HCEC 1CT (cell line): ENCODE results near the gene CYB5RL.
"Not testable (repeated sequence)": the region's sequence is repeated elsewhere in the genome, so short reads cannot be mapped to it uniquely, and the experiment has no call there.

Experiments
- DNase-seq: peaks from one replicate; pipeline ENCODE4 v3.0.0-alpha.2; 2017

The CYB5RL gene, protein sequence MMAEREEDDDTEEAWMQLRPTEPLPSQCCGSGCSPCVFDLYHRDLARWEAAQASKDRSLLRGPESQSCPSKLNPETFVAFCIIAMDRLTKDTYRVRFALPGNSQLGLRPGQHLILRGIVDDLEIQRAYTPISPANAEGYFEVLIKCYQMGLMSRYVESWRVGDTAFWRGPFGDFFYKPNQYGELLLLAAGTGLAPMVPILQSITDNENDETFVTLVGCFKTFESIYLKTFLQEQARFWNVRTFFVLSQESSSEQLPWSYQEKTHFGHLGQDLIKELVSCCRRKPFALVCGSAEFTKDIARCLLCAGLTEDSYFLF

DNA sequence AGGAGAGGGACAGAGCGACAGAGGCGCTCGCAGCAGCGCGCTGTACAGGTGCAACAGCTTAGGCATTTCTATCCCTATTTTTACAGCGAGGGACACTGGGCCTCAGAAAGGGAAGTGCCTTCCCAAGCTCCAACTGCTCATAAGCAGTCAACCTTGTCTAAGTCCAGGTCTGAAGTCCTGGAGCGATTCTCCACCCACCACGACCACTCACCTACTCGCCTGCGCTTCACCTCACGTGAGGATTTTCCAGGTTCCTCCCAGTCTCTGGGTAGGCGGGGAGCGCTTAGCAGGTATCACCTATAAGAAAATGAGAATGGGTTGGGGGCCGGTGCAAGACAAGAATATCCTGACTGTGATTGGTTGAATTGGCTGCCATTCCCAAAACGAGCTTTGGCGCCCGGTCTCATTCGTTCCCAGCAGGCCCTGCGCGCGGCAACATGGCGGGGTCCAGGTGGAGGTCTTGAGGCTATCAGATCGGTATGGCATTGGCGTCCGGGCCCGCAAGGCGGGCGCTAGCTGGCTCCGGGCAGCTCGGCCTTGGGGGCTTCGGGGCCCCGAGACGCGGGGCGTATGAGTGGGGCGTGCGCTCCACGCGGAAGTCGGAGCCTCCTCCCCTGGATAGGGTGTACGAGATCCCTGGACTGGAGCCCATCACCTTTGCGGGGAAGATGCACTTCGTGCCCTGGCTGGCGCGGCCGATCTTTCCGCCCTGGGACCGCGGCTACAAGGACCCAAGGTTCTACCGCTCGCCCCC lies at the start of gene CYB5RL, which contains the start of gene MRPL37:
CYB5RL (minus strand) TSS at position 266 of the 754 bp plus-strand sequence. CDS start 4,414 bp downstream, outside the sequence.
MRPL37 (plus strand) TSS at position 403 of the 754 bp plus-strand sequence; CDS start at position 480, 77 bp downstream.
- DNase-seq = peak; percentile 95

DNA sequence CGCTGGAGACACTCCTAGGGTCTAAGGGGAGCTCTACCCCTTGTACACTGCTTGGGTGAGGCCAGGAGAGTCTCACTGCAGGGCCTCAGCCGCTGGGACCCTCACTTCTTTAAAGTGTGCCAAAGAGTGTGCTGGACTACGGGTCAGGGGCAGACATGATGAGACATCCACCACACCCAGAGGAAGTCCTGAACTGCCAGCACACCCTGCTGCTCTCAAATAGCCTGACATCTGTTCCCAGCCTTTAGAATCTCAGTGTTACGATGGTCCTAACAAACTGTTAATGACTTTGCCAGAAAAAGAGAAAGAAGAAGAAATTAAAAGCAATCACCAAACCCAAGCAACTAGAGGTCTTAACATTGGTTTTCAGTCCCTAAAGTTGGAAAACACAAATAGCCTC lies 49.1 kb upstream of the CYB5RL start:
- DNase-seq = peak; percentile 29

DNA sequence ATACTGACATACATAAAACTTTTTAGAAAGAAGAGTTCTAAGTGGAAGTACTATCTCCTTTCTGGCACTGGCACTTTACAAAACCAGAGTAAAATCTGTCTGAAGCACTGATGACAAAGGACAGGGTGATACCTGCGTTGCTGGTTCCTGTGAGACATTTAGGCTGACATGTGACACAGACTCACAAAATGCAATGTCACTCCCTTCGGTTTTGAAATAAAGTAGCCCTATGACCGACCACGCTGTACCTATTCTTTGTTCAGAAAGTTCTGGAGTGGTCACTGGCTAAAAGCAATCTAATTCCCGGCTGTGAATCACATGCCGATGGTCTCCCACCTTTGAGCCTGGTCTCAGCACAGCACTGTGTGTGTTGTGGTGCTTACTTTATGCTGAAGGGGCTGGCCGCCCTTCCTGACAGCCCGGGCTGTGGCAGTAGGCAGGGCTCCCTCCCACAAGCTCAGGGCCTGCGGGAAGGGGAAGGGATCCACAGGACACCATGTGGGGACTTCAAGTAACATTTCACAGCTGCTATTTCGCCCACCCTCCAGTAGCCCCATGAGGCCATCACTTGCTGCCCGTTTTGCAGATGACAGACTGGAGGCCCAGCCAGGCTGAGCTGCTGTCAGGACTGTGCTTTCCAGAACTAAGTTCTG lies 48.2 kb upstream of the CYB5RL start:
- DNase-seq = no peak

DNA sequence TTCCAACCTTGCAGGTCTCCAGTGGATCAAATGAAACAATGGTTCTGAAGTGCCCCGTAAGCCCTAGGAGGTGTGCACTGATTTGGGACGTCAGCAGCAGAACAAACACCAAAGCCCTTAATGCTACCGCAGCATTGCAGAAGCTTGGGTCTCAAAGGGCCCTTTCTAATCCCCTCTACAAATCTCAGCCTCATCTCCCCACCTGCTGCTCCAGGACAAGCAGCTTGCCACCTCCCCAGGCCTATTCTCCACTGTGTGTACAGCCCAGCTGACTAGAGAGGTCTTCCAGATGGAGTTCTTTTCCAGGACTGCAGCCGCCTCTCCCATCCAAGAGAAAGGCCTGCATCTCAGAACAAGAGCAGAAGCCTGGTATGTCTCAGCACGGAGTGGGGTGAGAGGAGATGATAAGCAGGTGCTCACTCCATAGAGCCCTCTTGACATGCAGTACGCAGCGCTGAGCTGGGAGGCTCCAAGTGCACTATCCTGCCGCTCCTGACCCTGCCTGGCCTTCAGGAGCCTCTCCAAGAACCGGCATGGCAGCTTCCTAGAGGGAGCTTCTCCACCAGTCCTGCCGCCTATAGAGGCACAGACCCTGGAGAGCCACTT lies 46.4 kb upstream of the CYB5RL start:
- no peak for DNase-seq

DNA sequence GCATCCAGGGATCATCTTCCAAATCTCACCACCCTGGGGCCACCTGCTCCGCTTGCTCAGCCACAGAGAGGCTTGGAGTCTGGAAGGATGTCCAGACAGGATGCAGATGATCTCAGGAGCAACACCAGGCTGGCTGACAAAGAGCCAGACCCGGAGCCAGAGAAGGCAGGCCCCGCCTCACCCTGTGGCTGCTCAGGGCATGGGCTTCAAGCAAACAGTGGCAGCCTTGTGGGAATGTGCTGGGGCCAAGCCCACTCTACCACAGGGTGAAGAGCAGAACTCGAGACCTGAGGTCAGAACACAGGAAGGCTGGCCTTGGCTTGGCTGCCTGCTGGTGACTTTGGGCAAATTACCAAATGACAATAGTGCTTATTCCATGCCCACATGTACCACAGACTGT lies 45.7 kb upstream of the CYB5RL start:
- no peak for DNase-seq

DNA sequence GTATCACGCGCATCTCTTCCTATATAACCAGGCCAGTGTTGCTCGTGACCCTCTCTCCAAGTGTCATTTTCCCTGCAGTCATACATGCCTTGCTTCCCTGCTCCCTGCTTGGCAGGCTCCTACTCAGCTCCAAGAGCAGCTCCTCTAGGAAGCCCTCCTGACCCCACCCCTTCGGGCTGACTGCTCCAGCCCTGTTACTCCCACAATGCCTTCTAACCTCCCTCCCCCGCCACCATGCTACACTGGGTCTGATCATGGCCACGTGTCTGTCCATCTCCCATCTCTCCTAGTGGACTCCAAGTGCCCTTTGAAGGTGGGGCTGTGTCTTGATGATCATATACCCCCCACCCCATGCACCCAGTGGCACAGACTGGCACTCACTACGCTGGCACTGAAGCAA lies 44.8 kb upstream of the CYB5RL start:
- DNase-seq = no peak

DNA sequence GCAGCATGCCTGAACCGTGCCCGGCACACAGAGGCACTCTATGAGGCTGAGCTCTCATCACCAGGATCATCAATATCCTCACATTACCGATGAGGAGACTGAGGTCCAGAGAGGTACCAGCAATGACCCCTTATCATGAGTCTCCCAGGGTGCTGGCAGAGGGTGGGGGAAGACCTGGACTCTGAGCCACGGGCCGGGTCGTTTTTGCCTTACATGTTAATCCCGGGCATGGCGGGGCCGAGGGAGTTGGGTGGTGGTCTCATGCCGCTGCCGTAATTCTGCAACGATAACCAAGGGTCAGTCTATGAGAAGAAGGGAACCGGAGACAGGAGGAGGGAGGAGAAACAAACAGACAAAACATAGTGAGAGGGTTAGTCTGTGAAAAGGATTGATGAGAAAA lies 43.2 kb upstream of the CYB5RL start:
- no peak for DNase-seq

DNA sequence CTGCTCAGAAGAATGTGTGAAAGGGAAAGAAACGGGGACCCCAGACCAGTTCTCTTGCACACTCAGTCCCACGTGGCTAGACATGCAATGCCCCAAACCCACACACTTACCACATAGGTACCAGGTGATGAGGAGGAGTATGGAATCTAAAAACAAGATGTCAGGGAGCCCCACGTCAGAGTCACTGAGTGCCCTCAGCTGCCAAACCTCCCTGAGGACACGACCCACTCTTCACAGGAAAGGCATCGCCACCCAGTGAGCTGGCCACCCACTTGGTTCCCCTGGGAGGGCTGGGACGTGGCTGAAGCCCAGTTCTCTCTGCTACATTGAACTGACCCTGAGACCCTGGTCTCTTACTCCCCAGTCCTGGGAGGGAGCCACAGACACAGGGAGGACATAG lies 41.5 kb upstream of the CYB5RL start:
- no peak for DNase-seq

DNA sequence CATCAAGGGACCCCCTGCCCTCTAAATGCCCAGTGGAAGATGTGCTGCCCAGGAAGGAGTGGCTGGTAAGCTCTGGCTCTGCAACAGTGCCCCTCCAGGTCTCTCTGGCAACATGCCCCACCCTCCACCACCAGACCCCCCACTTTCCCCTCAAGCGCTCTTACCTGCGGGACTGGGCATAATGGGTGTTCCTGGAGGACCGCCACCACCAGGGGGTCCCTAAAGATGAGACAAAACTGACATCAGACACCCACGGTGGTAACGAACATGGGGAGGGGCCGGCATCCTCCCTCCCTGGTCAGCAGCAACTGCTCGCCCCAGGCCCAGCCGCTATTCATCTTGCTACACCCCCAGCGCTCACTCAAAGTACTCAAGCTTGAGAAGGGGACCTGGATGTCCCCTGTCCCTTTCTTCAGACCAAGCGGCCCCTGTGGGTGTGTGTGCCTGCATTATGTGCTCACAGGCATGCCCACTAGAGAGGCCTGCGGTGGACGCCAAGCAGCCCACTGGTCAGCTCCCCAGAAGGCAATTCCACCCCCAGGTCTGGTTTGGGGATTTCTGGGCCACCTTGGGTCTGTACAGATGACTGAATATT lies 41.0 kb upstream of the CYB5RL start:
- DNase-seq = no peak

DNA sequence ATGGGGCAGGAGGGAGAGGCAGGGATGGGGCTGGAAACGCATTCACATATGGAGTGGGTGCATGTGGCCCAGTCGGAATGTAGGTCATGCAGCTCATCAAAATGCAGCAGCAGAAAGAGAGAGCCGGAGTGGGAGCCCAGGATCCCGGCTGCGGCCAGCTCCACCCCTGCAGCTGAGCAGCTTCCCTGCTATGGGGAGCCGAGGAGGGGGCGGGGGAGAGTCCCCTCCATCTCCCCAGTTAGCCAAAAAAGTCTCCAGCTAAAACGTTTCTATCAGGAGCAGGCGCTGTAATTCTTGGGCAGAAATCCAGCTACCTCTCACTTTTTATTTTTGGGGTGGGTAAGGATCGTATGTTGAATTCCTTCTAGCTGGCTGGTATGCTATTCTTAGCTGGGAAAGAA lies 39.8 kb upstream of the CYB5RL start:
- no peak for DNase-seq

DNA sequence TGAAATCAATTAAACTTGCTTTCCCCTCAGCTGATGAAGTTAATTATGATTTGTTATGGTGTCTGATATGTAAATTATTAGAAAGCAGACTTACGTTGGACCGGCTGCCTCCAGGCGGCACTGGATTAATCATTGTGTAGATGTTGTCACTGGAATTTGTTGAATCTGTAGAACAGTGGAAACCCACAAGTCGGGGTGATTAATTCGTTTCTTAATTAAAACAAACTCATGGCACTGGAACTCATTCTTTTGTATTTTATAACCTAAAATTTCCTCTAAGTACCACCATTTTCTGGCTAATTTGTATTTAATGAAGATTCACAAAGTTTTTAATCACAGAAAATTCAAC lies 39.2 kb upstream of the CYB5RL start:
- DNase-seq = no peak

DNA sequence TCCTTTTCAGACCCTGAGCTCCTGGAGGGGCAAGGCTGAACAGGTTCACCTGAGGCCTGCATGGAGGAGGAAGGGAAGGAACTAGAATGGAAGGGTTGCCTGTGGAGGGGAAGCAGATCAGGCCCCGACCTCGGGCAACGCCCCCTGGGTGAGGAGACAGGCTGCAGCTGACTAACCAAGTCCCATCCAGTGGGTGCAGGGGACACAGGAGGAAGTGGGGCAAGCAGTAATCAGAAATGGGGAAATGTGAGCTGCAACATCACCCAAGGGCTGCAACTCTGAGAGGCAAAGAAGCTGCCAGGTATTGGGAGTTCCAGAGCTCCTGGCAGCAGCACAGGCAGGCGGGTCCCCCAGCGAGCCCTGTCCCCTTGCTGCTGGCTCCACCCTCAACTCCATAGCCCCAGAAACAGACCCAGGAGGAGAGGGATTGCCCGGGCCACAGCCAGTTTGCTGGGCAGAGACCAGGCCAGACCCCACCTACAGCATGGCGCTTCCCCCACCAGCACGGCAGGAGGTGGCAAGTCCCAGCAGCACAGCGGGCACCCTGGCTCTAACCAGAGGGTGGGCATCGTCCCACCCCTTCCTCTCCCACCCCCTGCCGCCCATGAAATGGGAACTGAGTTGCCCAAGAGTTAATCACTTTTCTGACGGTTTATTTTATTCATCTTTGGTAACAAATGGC lies 38.7 kb upstream of the CYB5RL start:
- no peak for DNase-seq

DNA sequence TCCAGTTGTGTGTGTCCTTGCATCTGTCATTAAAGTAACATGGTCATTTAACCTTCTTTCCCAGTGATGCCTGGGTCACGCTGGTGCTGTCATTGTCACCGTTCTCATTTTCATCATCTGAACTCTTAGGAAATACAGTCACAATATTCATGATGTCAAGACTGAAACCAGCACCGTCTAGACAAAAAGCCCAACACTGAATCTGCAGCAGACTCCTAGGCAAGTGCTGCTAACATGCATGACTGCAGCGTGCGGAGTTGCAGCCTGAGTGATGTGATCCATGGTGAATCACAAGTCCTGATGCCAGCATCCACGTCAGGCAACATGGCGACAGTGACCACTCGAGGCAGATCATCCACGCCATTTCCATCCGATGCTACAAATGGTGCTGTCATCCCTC lies 37.8 kb upstream of the CYB5RL start:
- DNase-seq = no peak

DNA sequence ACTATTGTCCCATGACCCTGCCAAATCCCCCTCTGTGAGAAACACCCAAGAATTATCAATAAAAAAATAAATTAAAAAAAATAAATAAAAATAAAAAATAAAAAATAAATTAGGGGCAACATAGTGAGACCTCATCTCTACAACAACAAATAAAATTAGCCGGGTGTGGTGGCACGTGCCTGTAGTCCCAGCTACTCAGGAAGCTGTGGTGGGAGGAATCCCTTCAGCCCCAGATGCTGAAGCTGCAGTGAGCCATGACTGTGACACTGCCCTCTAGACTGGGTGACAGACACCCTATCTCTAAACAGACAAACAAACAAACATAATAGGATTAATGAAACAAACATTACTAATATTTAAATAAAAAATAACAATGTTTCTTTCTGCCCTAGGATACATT lies 34.5 kb upstream of the CYB5RL start:
- no peak for DNase-seq

DNA sequence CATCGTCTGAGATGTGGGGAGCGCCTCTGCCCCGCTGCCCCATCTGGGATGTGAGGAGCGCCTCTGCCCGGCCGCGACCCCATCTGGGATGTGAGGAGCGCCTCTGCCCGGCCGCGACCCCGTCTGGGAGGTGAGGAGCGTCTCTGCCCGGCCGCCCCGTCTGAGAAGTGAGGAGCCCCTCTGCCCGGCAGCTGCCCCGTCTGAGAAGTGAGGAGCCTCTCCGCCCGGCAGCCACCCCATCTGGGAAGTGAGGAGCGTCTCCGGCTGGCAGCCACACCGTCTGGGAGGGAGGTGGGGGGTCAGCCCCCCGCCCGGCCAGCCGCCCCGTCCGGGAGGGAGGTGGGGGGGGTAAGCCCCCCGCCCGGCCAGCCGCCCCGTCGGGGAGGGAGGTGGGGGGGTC lies 33.4 kb upstream of the CYB5RL start:
- DNase-seq = not testable (repeated sequence)

DNA sequence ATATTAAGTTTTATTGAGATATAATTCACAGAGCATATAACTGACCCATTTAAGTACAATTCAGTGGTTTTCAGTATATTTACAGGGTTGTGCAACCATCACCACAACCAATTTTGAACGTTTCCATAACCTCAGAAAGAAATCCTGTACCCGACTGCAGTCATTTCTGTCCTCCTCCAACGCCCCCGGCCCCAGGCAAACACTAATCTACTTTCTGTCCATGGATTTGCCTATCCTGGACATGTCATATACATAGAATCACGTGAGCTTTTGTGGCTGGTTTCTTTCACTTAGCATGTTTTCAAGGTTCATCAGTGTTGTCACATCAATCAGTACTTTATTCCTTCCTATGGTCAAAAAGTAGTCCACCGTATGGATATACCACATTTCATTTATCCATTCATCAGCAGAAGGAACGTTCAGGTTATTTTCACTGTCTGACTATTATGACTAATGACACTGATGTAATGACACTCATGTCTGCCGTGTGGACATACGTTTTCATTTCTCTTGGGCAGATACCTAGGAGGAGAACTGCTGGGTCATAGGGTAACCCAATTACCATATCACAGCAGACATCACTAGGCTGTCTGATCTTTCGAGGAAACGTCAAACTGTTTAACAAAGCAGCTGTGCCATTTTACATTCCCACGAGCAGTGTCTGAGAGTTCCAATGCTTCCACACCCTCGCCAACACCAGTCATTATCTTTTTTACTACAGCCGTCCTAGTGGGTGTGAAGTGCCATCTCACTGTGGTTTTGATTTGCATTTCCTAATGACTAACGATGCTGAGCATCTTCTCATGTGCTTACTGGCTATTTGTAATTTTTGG lies 30.9 kb upstream of the CYB5RL start:
- DNase-seq = no peak

DNA sequence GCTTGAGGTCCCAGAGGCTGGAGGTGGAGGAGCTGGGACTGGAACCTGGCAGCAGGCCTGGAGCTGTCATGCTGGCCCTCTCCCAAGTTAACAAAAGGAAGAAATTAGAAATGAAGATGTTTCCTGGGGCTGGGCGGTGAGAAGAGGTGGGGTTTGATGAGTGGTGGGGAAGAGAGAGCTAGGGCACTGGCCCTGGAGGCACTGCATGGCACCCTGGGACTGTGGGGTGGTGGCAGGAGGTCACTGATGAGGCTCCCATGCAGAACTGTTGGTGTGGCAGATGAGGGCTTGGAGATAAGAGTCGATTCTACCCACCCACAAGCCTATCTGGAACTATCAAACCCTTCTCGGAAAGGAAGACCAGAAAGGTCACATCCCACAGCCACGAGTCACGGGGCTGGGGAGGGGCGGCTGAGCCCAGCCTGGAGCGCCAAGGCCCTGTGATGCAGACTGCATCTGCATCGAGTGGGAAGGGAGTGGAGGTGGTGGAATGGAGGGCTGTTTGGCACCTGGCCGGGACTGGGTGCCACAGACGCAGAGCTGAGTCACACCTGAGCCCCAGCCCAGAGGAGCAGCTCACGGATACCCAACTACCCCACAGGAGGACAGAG lies 29.6 kb upstream of the CYB5RL start:
- peak; percentile 47 for DNase-seq

DNA sequence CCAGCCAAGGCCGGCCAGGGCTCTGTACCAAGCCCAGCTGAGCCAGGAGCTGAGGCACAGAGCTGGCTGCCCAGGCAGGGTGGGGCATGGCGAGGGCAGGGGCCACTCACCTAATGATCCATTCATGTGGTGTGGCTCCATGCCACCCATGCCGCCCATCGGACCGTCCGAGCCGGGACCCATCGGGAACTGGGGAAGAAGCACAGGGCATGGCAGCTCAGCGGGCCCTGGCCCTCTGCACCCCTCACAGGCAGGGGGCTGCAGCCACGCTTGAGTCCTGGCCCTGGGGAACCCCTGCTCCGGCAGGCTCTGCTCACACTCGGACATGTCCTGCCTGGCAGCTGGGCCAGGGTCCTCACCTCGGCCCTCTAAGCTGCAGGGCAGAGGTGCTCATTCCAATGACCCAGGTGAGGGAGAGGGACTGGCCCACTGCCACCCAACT lies 28.8 kb upstream of the CYB5RL start:
- no peak for DNase-seq

DNA sequence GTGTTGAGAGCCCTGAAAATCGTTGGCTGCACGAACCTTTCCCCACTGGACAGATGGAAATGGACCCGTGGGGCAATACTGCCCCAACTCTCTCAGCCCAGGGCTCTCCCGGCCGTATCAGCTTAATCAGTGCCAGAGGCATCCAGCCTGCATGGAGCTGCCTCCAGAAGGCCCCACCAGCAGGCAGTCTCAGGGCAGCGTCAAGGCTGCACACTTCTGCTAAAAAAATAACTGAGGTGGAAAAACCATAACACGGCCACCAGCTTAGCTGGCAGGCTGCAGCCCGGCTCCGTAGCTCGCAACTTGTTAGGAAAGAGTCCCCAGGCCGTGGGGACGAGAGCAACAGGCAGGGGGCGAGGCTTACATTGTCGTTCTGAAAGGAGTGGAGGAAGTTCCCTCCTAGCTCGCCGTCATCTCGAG lies 28.1 kb upstream of the CYB5RL start:
- no peak for DNase-seq

DNA sequence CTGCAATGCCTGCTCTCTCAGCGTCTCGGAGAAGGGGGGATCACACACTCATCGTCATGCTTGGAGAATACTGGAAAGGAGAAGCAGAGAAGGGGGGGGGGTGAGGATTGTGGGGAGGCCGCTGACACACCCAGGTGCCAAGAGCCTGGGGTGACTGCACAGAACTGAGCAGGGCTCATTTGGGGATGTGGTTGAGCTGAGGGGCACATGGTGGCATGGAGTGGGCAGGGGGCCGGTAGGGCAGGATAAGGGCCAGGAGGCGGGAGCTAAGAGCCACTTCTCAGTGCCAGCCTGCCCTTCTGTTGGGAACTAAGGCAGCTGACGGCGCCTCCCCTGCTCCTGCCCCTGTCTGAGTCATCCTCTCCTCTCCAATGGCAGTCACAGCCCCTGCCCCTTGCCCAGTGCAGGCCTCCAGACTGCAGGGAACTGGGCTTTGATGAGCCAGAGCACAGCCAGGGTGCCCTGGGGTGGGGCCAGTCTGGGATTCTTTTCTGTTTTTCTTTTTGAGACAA lies 27.3 kb upstream of the CYB5RL start:
- peak; percentile 20 for DNase-seq
